C4-2B (cell line): ENCODE measurements around the gene POLR2L.

Source experiments
- CTCF ChIP-seq: fragments of 450-650 bp; conservative IDR thresholded peaks from 2 replicates; pipeline ENCODE4 v1.5.1; 2017; ENCODE audit warnings: mild to moderate bottlenecking
- ZFX ChIP-seq: fragments of 450-650 bp; IDR thresholded peaks from 2 replicates; pipeline ENCODE4 v1.6.1; 2017

DNA sequence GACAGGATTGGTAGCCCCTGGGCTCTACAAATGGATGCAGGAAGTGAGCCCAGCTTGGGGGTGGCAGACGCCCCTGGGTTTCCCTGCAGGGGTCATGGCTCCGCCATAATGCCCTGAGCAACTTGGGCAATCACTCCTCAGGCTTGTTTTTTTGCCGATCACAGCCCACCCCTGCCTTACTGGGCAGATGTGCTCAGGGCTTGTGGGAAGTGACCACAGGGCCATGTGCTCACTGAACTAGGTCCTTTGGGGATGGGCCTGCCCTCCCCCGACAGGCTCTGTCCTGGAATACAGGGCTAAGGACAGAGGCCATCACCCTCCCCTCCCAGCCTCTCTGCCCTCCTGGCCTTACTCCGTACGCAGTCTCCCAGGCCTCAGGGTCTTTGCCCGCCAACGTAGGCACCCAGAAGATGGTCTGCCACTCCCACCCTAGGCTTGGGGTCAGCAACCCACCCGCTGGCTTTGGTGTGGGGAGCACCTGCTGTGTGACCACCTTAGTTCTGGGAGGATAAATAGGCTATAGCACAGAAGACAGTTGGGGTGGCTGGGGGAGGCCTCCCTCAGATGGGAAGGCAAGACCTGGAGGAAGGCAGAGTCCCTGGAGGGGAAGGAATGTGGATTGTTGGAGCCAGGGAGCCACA is 28.8 kb downstream of the POLR2L start:
- no peak for TF ChIP-seq CTCF
- TF ChIP-seq ZFX: no peak
